CD14-positive monocyte (primary cell): ENCODE results near the gene PLA2G2F. TPM values are rescaled to one million over a fixed set of nuclear protein-coding genes. Genes with fewer than 3 reads are reported as not detected.
A peak's percentile ranks its signal among the peaks of the same experiment; 100 is the strongest.

Experiments used
- DNase-seq, 3 donors: peaks; one replicate each; pipeline ENCODE4 v3.0.0-alpha.2; 2011 to 2022
- H2AFZ ChIP-seq: 2 replicates; pipeline ENCODE4 v1.6.0; 2012; ENCODE audit warnings: mild to moderate bottlenecking, low read depth, low read length, inconsistent platforms; ENCODE audit not compliant: insufficient read depth, poor library complexity, severe bottlenecking
- H3K27ac ChIP-seq, 2 donors: 1 replicate in 1 of 2; 2 replicates in 1 of 2; pipeline ENCODE4 v1.5.1; 2012 to 2013; ENCODE audit warnings: low read length in 2 of 2, control low read depth in 1 of 2, inconsistent platforms in 1 of 2, low read depth in 1 of 2, mild to moderate bottlenecking in 1 of 2
- H3K27me3 ChIP-seq, 2 donors: one replicate each; pipeline versions ENCODE4 v1.6.0 to v1.6.1; 2011 to 2013; ENCODE audit warnings: low read length in 2 of 2; ENCODE audit not compliant: control insufficient read depth in 2 of 2, insufficient read depth in 2 of 2
- H3K36me3 ChIP-seq, 2 donors: replicated peaks in 1 of 2; 1 replicate in 1 of 2; 2 replicates in 1 of 2; pipeline versions ENCODE4 v1.5.1 to v1.6.1; 2012 to 2013; ENCODE audit warnings: low read length in 2 of 2, control low read depth in 1 of 2, inconsistent platforms in 1 of 2, mild to moderate bottlenecking in 1 of 2; ENCODE audit not compliant: insufficient read depth in 2 of 2, control insufficient read depth in 1 of 2
- H3K4me1 ChIP-seq, 2 donors: 1 replicate in 1 of 2; 2 replicates in 1 of 2; pipeline versions ENCODE4 v1.5.1 to v1.6.1; 2012 to 2013; ENCODE audit warnings: low read length in 2 of 2, control low read depth in 1 of 2, inconsistent platforms in 1 of 2, mild to moderate bottlenecking in 1 of 2, moderate library complexity in 1 of 2; ENCODE audit not compliant: insufficient read depth in 2 of 2, control insufficient read depth in 1 of 2
- H3K4me2 ChIP-seq: replicated peaks from 2 replicates; pipeline ENCODE3; 2012; ENCODE audit warnings: low read length, moderate library complexity, mild to moderate bottlenecking; ENCODE audit not compliant: poor library complexity, severe bottlenecking; ENCODE audit errors: extremely low read depth
- H3K4me3 ChIP-seq, 3 experiments: fragments of 200-600 bp in 1 of 3; sonication (generic) in 1 of 3; replicated peaks in 1 of 3; 1 replicate in 2 of 3; 2 replicates in 1 of 3; pipeline ENCODE4 v1.5.1; 2011 to 2013; ENCODE audit warnings: low read length in 3 of 3, mild to moderate bottlenecking in 3 of 3, control low read depth in 2 of 3, low read depth in 2 of 3, inconsistent platforms in 1 of 3, moderate library complexity in 1 of 3
- H3K79me2 ChIP-seq: 2 replicates; pipeline ENCODE4 v1.6.0; 2012; ENCODE audit warnings: mild to moderate bottlenecking, control low read depth, inconsistent platforms, low read length, moderate library complexity; ENCODE audit not compliant: insufficient read depth
- H3K9ac ChIP-seq: 2 replicates; pipeline ENCODE4 v1.6.0; 2017; ENCODE audit warnings: low read length, mild to moderate bottlenecking; ENCODE audit not compliant: insufficient read depth, poor library complexity, severe bottlenecking
- H3K9me3 ChIP-seq, 2 donors: replicated peaks in 1 of 2; 1 replicate in 1 of 2; 2 replicates in 1 of 2; pipeline versions ENCODE4 v1.5.1 to v1.6.1; 2012 to 2013; ENCODE audit warnings: low read length in 2 of 2, control low read depth in 1 of 2; ENCODE audit not compliant: control insufficient read depth in 1 of 2, insufficient read depth in 1 of 2
- H4K20me1 ChIP-seq: 2 replicates; pipeline ENCODE4 v1.6.0; 2012; ENCODE audit warnings: mild to moderate bottlenecking, low read length, control low read depth, moderate library complexity; ENCODE audit not compliant: insufficient read depth
- H3K27ac Mint-ChIP-seq, 7 donors: one replicate each; pipeline ENCODE4 v1.8.0; 2020; ENCODE audit warnings: mild to moderate bottlenecking in 7 of 7, mixed read lengths in 7 of 7, moderate library complexity in 6 of 7, inconsistent platforms in 2 of 7
- H3K27me3 Mint-ChIP-seq, 3 donors: one replicate each; pipeline ENCODE4 v1.8.0; 2021 to 2022; ENCODE audit warnings: low read depth in 3 of 3, mild to moderate bottlenecking in 3 of 3, mixed read lengths in 3 of 3, moderate library complexity in 3 of 3, inconsistent platforms in 1 of 3
- H3K36me3 Mint-ChIP-seq, 2 donors: one replicate each; pipeline ENCODE4 v1.8.0; 2020; ENCODE audit warnings: mixed read lengths in 2 of 2, inconsistent platforms in 1 of 2, mild to moderate bottlenecking in 1 of 2
- H3K4me1 Mint-ChIP-seq: one replicate; pipeline ENCODE4 v1.8.0; 2020; ENCODE audit warnings: mild to moderate bottlenecking, mixed read lengths
- H3K4me3 Mint-ChIP-seq, 2 donors: one replicate each; pipeline ENCODE4 v1.8.0; 2020; ENCODE audit warnings: mild to moderate bottlenecking in 2 of 2, mixed read lengths in 2 of 2, moderate library complexity in 1 of 2
- H3K9me3 Mint-ChIP-seq, 7 donors: one replicate each; pipeline ENCODE4 v1.8.0; 2020 to 2022; ENCODE audit warnings: mixed read lengths in 7 of 7, mild to moderate bottlenecking in 6 of 7, moderate library complexity in 6 of 7, inconsistent platforms in 2 of 7
- WGBS: methylation state at CpG from one replicate; pipeline ENCODE4 v1.1.5; 2013; ENCODE audit warnings: missing lambda C conversion rate; ENCODE audit not compliant: insufficient coverage; 5-methylcytosine and 5-hydroxymethylcytosine counted together
- intact Hi-C, 2 donors: fragments of 100-400 bp; cut with micrococcal nuclease; formaldehyde crosslinking; loops; one replicate each; pipeline versions ENCODE4 v1.15.0 to v1.15.1; 2023
- polyA plus RNA-seq, 3 donors: library from polyadenylated mRNA; depleted of rRNA in 1 of 3; unstranded in 2 of 3; stranded (reverse) in 1 of 3; fragments of 300-500 nt in 2 of 3; fragments of >200 nt in 1 of 3; fragmentation: Illumina TruSeq in 2 of 3; gene quantifications; 1 replicate in 2 of 3; 2 replicates in 1 of 3; pipeline ENCODE4 v1.2.3, GENCODE V29; 2012 to 2021
- TF ChIP-seq, protein P1 (sequence below): fragments of 200-600 bp; IDR thresholded peaks from one replicate; pipeline ENCODE4 v1.8.0; 2022; ENCODE audit warnings: antibody characterized with exemption, mild to moderate bottlenecking

Gene PLA2G2F
- polyA plus RNA-seq, 3 donors = not detected

DNA sequence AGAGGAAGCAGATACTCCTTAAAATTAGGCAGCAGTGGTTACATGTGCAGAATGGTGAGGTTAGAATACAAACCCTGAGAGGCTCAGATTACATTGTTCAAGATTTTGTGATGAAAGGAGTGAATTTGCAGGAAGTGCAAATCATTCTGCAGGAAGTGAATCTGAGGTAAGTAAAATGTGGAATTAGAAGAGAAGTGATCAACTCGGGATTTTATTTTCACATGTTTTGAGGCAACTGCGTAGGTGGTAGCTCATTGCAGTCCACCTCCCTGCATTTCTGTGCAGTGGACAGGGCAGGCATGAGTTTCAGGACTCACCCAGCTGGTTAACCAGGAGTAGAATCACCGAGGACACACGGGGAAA lies 49.3 kb downstream of the PLA2G2F start:
- Mint-ChIP-seq H3K27me3 (peaks cover 54 to 69% (median 68%) of the 10 kb centered on the region in 3 donors), H3K27ac (peak overlapping the region in 1 of 7 donors; percentile 28), H3K4me3 (peak overlapping the region in 1 of 2 donors; percentile 18), H3K4me1 (peaks cover 28% of the 10 kb centered on the region), H3K36me3 (peaks cover 0 to 5% of the 10 kb centered on the region in 2 donors), H3K9me3 (peaks cover 0 to 10% (median 4%) of the 10 kb centered on the region in 7 donors)
- DNase-seq = no peak
- Histone ChIP-seq H3K4me3 (no peak overlapping the region), H3K27me3 (peaks cover 41 to 54% of the 10 kb centered on the region in 2 donors), H3K36me3 (no peaks in the 10 kb centered on the region), H3K9ac (no peak overlapping the region), H3K27ac (no peak overlapping the region), H2AFZ (no peak overlapping the region), H3K9me3 (no peaks in the 10 kb centered on the region), H3K79me2 (no peaks in the 10 kb centered on the region), H3K4me1 (peaks cover 20 to 23% of the 10 kb centered on the region in 2 donors), H3K4me2 (no peak overlapping the region), H4K20me1 (no peaks in the 10 kb centered on the region)
- WGBS = 50% methylated on average over 3 of the region's 4 CpGs
- TF ChIP-seq, protein P1, sequence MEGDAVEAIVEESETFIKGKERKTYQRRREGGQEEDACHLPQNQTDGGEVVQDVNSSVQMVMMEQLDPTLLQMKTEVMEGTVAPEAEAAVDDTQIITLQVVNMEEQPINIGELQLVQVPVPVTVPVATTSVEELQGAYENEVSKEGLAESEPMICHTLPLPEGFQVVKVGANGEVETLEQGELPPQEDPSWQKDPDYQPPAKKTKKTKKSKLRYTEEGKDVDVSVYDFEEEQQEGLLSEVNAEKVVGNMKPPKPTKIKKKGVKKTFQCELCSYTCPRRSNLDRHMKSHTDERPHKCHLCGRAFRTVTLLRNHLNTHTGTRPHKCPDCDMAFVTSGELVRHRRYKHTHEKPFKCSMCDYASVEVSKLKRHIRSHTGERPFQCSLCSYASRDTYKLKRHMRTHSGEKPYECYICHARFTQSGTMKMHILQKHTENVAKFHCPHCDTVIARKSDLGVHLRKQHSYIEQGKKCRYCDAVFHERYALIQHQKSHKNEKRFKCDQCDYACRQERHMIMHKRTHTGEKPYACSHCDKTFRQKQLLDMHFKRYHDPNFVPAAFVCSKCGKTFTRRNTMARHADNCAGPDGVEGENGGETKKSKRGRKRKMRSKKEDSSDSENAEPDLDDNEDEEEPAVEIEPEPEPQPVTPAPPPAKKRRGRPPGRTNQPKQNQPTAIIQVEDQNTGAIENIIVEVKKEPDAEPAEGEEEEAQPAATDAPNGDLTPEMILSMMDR = no peak
- intact Hi-C loops = no loop called here

DNA sequence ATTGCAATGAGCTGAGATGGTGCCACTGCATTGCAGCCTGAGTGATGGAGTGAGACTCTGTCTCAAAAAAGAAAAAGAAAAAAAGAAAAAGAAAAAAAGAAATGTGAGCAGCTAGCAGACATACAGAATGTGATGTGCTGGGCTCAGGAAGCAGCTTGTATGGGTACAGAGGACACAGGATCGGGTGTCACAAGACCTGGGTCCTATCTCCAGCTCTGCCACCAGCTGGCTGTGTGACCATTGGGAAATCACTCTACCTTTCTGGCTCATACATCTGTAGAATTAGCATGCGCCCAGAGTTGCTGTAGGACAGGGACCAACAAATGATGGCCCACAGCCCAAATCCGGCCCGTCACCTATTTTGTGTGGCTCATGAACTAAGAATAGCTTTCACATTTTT lies 50.5 kb downstream of the PLA2G2F start:
- Histone ChIP-seq H3K9me3 (no peaks in the 10 kb centered on the region), H4K20me1 (no peaks in the 10 kb centered on the region), H3K4me2 (no peak overlapping the region), H3K4me3 (no peak overlapping the region), H3K27me3 (peaks cover 41 to 48% of the 10 kb centered on the region in 2 donors), H3K36me3 (no peaks in the 10 kb centered on the region), H3K27ac (no peak overlapping the region), H3K4me1 (peaks cover 18 to 20% of the 10 kb centered on the region in 2 donors), H3K9ac (no peak overlapping the region), H2AFZ (no peak overlapping the region), H3K79me2 (no peaks in the 10 kb centered on the region)
- 100% methylated on average over 1 of the region's 4 CpGs for WGBS
- no peak for DNase-seq
- Mint-ChIP-seq H3K27ac (no peak overlapping the region), H3K4me1 (peaks cover 22% of the 10 kb centered on the region), H3K9me3 (peaks cover 0 to 10% (median 4%) of the 10 kb centered on the region in 7 donors), H3K4me3 (peak overlapping the region in 1 of 2 donors; percentile 36), H3K36me3 (peaks cover 0 to 5% of the 10 kb centered on the region in 2 donors), H3K27me3 (peaks cover 41 to 68% (median 59%) of the 10 kb centered on the region in 3 donors)
- intact Hi-C loops = loop anchor here (5.0 kb wide), 2 partner anchors 87 to 267 kb away; partner anchors contain the start of gene PLA2G2E (in 1 of the 2)
- TF ChIP-seq, protein P1 = no peak
